HG02678 (cell line): ENCODE measurements around the gene LAPTM4A.

Experiments
- ATAC-seq: cut with Tn5 transposase; IDR thresholded peaks from one replicate; pipeline ENCODE4 v1.9.1; 2021; ENCODE audit warnings: mild to moderate bottlenecking, moderate library complexity; ENCODE audit not compliant: unreplicated experiment

LAPTM4A gene

DNA sequence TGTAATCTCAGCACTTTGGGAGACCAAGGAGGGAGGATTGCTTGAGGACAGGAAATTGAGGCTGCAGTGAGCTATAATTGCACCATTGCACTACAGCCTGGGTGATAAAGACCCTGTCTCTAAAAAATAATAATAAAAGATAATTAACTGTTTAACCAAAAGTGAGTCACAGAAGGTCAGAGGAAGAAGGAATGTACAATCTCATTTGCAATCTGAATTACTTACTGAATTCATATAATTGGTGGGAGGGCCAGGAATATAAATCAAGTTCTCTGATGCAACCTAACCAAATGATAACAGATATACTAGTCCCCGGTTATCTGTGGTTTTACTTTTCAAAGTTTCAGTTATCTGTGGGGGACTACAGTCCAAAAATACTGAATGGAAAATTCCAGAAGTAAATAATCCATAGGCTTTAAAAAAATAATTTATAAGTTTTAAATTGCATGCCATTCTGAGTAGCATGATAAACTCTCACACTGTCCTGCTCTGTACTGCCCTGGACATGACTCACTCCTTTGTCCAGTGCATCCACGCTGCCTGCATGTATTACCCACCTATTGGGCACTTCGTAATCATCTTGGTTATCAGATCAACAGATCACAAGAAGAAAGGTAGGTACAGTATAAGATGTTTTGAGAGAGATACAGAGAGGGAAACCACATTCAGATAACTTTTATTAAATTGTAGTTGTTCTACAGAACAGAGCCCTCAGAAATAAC lies 26.2 kb downstream of the LAPTM4A start:
- ATAC-seq = no peak

DNA sequence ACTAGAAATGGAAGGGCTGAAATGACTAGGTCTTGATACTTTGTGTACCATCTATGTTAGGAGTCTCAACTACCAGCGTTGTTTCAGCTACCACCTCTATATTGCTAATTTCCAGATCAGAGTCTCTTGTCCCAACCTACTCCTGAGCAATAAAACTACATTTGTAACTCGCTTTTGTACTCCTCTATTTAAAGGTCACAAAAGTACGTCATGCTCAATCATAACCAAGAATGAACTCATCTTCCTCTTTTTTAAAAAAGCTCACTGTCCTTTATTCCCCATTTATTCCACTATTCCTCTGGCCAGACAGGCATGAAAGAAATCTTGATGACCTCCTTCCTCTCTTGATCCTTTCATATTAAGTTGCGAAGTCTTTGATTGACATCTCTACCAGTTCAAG lies 27.7 kb downstream of the LAPTM4A start:
- ATAC-seq = no peak

DNA sequence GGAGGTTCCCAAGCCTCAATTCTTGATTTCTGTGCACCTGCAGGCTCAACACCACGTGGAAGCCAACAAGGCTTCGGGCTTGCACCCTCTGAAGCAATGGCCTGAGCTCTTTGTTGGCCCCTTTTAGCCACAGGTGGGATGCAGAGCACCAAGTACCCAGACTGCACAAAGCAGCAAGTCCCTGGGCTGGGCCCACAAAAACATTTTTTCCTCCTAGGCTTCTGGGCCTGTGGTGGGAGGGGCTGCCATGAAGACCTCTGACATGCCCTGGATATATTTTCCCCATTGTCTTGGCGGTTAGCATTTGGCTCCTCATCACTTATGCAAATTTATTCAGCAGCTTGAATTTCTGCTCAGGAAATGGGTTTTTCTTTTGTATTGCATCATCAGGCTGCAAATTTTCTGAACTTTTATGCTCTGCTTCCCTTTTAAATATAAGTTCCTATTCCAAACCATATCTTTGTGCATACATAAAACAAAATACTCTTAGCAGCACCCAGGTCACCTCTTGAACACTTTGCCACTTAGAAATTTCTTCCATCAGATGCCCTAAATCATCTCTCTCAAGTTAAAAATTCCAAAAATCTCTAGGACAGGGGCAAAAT lies 29.9 kb downstream of the LAPTM4A start:
- ATAC-seq = no peak

DNA sequence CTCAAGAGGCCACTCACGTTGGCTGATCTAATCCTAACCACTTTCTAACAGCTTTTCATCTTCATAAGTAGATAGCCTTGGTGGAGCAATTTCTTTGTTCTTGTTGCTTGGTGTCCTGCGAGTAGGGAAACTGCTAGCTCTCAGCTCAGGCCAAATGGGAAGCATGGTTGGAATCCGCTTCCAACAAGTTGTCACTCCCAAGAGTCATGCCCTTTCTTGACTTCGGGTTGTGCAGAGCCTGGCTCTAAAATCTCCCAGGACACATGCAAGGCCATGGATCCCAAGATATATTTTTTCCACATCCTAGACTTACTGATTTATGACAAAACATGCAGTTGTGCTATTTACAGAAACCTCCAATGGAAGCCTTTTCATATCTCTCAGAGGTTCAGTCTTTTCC lies 31.7 kb downstream of the LAPTM4A start:
- ATAC-seq = no peak

DNA sequence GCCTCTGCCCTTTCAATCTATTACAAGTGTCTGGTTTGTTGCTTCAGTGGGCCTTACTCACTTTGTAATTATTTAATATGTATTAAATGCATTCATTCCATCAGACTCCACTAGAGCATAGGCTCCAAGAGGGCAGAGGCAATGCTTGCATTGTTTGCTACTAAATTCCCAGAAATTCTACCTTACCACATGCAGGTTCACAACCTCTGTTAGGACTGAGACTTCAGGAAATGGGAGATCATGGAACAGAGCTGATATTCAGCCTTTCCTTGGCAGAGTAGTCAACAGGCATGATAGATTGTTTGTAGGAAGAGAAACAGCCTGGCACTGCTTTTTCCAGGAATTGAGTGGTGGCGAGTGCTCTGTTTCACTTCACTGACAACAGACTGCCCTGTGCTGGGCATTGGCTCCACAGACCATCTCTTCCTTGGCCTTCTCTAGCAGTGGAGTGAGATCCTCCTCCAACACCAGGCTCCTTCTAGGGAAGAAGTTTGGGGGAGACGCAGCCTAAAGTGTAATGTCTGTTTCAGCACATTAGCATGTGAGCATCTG lies 32.8 kb downstream of the LAPTM4A start:
- no peak for ATAC-seq

DNA sequence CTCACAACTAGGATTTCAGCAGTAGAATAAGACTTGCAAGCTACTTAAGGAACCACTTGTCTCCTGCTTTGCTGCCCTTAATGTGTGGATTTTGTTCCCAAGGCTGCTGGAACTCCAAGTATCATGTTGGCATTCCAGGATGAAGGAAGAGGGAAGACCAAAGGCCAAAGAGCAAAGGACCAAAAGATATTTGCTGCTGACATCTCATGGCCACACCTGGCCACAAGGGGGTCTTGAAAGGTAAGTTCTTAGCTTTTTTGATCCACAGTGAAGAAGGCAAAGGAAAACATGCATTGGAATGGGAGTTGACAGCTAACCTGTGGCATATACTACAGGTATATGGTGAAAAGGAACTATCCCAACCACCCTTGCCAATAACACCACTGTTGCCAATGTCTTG lies 35.1 kb downstream of the LAPTM4A start:
- no peak for ATAC-seq

DNA sequence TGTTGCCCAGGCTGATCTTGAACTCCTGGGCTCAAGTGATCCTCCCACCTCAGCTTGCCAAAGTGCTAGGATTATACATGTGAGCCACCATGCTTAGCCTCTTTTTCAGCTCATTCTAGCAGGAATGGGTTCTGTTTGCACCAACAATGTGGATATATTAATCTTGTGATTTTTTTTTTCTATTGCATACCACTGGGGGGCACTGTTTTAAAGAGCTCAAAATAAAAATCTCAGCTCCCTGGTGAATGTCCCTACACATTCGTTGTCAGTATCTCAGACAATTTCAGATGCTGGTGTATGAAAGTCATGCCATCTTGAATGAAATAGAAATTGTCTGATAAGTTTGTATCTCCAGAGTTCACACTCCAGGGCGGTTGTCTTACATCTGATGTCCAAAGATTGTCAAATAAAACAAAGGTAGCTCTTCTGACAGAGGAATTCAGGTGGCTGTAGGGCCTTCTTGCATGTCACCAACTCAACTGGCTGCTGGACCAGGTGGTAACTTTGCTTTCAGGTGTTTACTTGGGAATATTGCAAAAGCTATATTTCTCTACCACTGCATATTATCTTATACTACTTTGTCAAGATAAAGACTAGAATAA lies 35.8 kb downstream of the LAPTM4A start:
- ATAC-seq = no peak

DNA sequence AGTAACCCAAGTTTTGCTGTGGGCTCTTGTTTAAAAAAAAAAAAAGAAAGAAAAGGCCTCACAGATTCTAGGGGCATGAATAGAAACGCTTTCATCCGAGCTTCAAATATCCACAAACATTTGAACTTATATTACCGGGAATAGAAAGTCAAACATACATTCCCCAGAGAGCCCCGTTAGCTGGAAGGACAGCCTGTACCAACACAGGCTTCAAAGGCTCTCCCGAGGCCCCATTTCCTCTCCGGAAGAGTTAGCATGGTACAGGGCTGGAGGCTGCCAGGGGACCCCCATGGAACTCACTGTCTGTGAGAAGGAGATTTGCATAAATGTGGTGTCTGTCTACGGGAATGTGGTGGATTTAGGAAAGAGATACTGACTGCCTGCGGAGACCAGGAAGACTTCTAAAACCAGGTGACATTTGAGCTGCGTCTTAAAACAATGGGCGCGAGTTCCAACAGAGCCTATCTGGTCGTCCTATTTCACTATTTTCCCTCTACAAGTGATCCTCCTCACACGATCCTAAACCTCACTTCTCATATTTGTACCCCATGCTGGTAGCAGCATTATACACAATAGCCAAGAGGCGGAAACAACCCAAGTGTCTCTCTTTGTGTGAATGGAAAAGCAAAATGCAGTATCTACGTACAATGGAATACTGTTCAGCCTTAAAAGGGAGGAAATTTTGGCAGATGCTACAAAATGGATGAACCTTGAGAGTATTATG lies 38.1 kb downstream of the LAPTM4A start:
- no peak for ATAC-seq

DNA sequence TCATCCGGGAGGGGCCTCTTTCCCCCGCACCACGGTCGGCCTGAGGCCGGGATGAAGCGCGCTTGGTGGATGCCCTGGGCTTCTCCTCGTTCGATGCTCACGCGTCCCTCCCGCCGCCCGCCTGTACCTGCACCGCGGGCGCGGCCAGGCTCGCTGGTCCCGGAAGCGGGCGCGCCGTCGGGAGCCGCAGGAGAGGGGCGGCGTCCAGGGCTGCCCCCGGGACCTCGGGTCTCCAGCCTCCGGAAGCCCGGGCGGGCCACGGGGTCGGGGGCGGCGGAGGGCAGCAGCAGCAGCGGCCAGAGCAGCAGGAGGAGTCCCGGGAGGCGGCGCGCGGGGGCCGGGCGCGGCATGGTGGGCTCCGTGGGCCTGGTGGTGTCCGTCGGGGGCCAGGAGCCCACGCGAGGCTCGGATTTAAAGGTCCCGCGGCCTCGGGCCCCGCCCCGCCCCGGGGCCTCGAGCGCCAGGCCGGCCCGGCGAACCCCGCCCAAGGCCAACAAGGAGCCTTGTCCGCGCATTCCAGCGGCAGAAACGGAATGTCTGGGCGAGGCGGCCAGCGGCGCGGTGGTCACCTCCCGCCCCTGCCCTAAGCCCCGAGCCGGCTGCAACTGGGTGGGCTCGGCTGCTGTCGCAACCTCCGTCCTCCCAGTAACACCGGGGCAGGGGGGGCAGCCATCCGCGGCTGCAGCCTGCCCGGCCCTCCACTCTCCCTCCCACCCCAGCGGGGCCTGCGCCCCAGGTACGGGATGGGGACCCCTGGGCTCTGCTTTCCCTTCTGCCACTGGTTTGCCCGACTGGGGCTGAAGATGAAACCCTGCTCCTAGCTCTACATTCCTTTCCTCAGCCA lies 38.9 kb downstream of the LAPTM4A start, which contains the start of gene MATN3:
Gene MATN3, minus strand, starts transcription at position 387 of the 844 bp plus-strand sequence. Its CDS starts 37 bp downstream, at position 350.
- ATAC-seq = no peak

DNA sequence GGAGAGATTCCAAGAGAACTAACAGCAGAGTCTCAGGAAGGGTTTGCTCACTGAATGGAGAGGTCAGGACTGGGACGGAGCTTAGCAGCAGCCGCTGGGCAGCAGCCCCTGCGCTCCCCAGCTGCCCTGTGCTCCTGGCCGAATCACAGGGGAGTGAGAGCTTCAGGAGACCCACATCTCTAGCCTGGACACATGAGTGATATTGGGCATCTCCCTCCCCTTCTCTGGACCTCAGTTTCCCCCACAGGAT lies 39.5 kb downstream of the LAPTM4A start:
- no peak for ATAC-seq

DNA sequence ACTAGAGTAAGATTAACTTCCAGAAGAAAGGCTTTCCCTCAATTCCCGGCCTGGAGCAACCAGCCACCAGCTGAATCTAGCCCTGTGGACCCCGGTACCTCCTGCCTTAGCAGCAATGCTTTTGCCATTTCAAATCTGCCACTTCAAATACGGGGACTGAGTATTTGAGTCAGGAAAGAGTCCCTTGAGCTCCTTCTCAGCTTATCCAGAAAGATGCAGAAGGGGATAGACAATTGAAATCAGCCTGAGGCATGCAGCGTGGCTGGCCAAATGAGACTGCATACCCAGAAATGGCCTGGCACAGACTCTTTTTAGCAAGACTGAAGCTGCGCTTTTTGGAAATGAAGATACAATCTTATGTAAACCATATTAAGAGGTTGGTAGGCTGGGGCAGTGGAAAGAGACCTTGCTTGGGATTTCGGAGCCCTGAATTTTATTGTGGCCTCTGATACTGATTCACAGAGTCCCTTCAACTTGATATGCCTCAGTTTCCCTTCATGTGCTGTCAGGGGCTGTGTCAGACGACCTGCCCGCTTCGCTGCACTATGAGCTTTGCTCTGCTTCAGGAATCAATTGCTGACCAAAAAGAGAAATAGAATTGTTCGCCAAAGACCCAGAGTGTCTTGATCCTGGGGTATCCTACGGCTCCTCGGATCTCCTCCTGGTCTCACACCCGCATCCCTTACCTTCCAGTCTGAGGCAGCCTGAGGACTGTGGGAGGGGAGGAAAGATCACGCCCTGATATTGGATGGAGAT lies 40.0 kb downstream of the LAPTM4A start:
- no peak for ATAC-seq

DNA sequence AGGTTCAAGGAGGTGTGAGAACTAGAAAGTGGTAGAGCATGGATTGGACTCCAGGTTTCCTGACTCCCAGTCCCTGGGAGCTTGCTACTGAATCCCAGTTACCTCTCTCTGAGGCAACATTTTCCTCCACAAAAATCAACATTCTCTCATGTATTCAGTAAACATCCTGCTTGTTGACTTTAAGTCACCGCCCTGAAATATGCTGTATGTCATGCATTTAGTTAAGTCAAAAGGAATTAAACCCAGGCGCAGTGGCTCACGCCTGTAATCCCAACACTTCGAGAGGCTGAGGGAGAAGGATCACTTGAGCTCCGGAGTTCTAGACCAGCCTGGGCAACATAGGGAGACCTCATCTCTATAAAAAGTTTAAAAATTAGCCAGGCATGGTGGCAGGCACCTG lies 42.7 kb downstream of the LAPTM4A start:
- ATAC-seq = no peak

DNA sequence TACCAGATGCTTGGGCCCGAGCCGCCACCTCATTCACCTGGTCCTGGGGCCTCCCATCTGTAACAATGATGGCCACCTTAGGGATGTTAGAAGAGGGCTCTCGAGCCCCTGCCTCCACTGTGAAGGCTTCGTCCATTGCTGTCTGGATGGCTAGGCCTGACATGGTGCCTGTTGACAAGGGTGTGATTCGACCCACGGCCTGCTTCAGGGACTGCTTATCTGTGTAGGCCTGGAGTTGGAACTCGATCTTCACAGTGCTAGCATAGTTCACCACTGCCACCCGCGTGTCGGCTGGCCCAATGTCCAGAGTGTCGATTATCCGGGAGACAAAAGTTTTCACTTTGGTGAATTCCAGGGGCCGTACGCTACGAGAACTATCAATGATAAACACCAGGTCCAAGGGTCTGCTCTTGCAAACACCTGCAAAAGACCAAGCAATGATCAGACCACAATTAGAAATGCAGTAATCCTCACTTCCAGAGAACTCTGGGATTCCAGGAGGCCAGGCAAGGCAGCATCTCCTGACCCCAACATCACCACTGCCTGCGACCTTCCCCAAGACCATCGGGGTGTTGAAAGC lies 45.4 kb downstream of the LAPTM4A start:
- no peak for ATAC-seq

DNA sequence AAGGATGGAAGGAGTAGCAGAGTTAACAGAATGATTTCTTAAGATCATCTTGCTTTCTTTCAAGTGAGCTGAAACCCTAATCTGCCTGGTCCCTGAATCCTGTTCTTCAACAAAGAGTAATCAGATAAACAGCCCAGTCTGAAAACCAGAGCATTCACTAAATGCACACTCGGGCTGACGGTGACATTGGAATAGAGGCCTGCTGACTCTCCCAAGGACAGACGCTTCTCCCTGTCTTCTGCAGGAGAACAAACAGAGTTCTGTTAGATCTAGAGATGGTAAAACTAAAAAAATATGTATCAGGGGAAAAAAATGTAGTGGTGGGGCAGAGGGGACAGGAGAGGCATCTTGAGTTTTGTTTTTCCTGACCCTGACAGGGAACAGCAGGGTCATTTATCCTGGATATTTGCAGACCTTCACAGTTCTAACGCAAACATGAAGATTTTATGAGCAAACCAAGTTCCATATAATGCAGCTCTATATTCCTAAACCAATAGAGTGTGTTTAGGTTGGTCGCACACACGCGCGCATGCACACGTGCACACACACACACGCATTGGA lies 46.3 kb downstream of the LAPTM4A start:
- ATAC-seq = no peak

DNA sequence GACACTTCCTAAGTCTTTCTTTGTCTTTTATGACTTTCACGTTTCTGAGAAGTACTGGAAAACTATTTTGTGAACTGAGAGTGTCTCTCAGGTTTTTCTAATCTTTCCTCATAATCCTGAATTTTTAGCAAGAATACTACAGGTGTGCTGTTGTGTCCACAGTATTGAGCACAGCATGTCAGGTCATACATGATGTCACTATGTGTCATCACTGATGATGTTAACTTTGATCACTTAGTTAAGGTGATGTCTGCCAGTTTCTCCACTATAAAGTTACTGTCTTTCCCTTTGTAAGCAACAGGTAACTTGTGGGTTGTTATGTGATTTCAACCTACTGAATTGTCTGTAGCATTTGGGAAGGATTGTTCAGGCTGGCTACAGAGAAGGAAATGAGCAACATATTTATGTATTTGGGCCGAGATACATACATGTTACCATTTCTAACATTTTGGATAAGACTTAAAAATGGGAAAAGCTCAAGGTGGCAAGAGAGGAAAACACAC lies 50.0 kb downstream of the LAPTM4A start:
- no peak for ATAC-seq

DNA sequence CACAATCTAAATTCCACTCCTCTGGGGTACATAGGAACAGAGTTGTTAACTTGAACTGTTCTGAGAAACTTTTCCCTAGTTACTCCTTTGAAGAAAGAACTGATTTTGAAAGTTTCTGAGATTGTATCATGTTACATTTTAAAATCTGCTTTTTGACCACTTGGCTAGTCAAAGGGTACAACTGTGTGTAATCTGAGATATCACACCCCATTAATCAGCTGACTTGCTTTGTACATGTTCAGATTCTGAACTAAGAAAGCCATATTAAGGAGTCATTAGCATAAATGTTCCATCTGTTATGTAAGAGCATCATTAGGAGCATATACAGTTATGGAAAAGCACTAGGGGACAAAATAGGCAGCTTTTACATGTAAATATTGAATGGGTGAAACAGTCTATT lies 57.7 kb downstream of the LAPTM4A start:
- ATAC-seq = no peak

DNA sequence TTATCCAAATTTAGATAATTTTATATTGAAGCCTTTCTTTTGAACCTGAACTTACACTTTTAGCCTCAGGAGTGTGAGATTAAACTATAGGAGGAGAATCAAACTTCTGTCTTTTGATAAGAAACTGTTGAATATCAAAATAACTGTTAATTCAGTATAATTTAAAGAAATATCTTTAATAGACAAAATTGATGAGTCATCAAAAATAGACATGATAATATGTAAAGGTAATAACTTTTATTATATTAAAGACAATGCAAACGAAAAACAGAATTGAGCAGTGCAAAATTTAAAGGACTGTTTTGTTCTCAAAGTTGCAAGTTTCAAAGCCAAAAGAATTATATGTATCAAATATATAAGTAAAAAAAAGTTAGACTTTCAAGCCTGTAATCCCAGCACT lies 59.5 kb downstream of the LAPTM4A start:
- ATAC-seq = no peak

DNA sequence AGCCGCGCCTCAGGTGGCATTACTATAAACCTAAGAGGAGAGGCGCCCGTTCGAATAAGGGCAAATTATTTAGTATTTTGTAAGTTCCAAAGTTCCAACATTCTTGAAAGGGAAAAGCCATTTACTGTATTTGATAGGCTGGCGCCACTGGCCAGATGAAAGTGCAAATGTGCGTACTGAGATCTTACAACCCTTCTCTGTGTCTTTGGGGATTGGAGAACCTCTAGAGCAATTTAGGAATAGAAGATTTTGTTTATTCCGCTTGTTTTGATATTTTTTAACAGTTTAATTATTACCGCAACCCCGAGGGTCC lies 61.1 kb downstream of the LAPTM4A start:
- ATAC-seq = no peak

DNA sequence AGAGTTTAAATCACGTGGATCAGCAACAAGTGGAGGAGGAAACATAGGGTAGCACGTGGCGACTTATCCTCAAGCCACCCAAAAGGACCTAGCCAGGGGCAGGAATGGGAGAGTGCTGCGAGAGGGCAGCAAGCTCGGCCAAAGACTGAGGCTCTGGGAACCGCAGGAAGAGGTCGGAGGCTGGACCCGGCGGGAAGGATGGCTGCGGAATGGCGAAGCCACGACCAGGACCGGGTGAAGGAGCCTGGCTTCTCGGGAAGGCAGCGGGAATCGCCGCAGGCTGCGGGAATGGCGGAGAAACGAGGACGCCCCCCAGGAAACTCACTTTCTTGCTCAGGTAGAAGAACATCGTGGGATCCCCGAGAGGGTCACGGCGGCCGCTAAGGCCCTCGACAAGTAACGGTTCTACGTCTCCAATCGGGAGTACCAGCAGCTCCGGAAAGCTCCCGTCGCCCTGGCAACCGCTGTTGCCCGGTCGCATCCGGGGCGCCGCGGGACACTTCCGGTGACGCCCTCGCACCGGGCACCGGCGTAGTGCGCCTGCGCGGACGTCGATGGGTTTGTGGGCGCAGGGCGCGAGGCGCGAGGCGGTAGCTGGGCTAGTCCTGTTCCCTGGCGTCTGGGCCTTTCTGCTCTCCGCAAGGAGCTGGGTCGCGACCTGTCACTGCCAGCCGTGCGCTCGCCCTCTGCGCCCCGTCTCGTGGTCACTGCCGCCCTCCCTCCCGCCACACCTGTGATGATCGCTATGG lies 61.6 kb downstream of the LAPTM4A start, which contains the start of gene WDR35:
Gene WDR35, minus strand, starts transcription at position 439 of the 749 bp plus-strand sequence. Its CDS starts 90 bp downstream, at position 349.
- ATAC-seq = peak; percentile 95
